Measurements from ENCODE around the gene RAI1. TPM values are rescaled to one million over a fixed set of nuclear protein-coding genes. Genes with fewer than 3 reads are reported as not detected.
"Not testable (repeated sequence)": the region's sequence is repeated elsewhere in the genome, so short reads cannot be mapped to it uniquely, and the experiment has no call there.

Gene RAI1
- 10 to 100 TPM; 19.4 to 38.2 (median 35.3) TPM for total RNA-seq

DNA sequence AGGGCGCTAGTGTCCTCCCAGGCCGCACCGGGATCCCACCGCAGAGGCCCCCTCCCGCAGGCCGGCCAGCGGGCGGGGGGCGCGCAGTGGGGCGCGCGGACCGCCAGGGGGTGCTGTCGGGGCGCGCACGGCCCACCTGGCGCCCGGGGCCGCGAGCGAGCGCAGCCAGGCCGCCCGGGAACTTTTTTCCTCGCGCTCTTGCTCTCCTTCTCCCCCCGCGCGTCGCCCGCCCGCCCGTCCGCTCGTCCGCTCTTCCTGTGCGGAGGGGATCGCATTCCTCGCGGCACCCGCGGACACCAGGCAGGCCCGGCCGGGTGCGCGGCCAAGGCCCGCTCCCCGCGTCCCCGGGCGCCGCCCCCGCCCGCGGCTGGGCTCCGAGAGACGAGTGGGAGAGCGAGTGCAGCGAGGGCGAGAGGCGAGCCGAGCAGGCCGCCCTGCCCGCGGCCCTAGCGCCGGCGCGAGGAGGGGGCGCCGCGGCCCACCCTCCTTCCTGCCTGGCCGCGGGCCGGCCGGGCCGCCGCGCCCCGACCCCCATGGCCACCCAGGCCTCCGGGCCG is at the start of gene RAI1:
Gene RAI1, plus strand, starts transcription at position 272 of the 557 bp plus-strand sequence. CDS start 111,491 bp downstream, outside the sequence.
- TF ChIP-seq, protein P1, sequence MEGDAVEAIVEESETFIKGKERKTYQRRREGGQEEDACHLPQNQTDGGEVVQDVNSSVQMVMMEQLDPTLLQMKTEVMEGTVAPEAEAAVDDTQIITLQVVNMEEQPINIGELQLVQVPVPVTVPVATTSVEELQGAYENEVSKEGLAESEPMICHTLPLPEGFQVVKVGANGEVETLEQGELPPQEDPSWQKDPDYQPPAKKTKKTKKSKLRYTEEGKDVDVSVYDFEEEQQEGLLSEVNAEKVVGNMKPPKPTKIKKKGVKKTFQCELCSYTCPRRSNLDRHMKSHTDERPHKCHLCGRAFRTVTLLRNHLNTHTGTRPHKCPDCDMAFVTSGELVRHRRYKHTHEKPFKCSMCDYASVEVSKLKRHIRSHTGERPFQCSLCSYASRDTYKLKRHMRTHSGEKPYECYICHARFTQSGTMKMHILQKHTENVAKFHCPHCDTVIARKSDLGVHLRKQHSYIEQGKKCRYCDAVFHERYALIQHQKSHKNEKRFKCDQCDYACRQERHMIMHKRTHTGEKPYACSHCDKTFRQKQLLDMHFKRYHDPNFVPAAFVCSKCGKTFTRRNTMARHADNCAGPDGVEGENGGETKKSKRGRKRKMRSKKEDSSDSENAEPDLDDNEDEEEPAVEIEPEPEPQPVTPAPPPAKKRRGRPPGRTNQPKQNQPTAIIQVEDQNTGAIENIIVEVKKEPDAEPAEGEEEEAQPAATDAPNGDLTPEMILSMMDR (IDR thresholded peaks at IDR 0.05) = no peak
- TF ChIP-seq POLR2A (IDR thresholded peaks at IDR 0.05) = no peak
- 0 to 1% methylated on average over 2 to 39 of the region's 84 CpGs for WGBS, 2 donors
- intact Hi-C loops (cut with DNase I; ENCODE audit: low total_unique reads) = loop anchor here (5.0 to 10.0 kb wide), 3 partner anchors 41 to 181 kb away; no protein-coding TSS in a partner anchor
- peak; percentile 55 to 93 for DNase-seq (ENCODE audit: low spot score in 2 of 2)
- H3K4me3 ChIP-seq (ENCODE audit: low read depth, poor library complexity, severe bottlenecking) = peak within 1 kb of the TSS; percentile 62

- DNase-seq (ENCODE audit: low spot score in 2 of 2); intact Hi-C loops (cut with DNase I; ENCODE audit: low total_unique reads); H3K4me3 ChIP-seq (ENCODE audit: low read depth, poor library complexity, severe bottlenecking): not testable (repeated sequence)
- 80 to 88% methylated on average over 5 of the region's 5 CpGs for WGBS, 2 donors
Measured at GRCh38 chr17:17632690-17633089, 48.6 kb upstream of the RAI1 start.

DNA sequence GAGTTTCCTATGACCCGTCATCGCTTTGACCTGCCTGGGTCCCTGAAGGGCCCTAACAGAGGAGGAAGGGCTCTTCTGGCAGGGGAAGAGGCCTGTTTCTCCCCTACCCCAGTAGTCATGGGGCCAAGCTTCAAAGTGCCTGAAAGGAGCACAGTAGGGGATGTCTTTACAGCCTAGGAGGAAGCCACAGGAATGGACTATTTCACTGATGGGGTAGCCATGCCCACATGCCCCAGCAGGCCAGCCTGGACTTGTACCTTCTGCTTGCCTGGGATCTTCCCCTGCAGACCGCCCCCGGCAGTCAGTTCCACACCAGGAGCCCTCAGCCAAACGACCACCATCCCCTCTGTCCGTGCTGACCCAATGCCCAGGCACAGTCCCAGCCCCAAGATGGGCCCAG is 47.9 kb upstream of the RAI1 start:
- TF ChIP-seq POLR2A (IDR thresholded peaks at IDR 0.05) = no peak
- TF ChIP-seq, protein P1 (IDR thresholded peaks at IDR 0.05) = no peak
- H3K4me3 ChIP-seq (ENCODE audit: low read depth, poor library complexity, severe bottlenecking) = no peak overlapping the region
- no peak for DNase-seq (ENCODE audit: low spot score in 2 of 2)
- 72 to 73% methylated on average over 6 of the region's 6 CpGs for WGBS, 2 donors
- intact Hi-C loops (cut with DNase I; ENCODE audit: low total_unique reads) = no loop called here

DNA sequence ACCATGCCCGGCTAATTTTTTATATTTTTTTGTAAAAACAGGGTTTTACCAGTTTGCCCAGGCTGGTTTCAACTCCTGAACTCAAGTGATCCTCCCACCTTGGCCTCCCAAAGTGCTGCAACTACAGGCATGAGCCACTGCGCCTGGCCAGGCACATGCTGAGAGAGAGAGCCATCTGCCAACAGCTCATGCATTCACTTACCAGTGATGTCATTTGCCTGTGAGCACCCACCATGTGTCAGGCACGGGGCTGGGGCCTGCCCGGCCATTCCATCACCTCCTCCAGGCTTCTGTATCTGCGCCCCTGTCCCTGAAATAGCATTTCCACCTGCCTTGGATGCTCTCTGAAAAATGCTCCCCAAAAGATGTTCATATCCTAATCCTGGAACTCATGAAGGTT is 46.1 kb upstream of the RAI1 start:
- peak in 1 of 2 donors; percentile 88 for DNase-seq (ENCODE audit: low spot score in 2 of 2)
- 74 to 91% methylated on average over 5 of the region's 5 CpGs for whole genome bisulfite sequencing, 2 donors
- TF ChIP-seq POLR2A (IDR thresholded peaks at IDR 0.05) = no peak
- TF ChIP-seq, protein P1 (IDR thresholded peaks at IDR 0.05) = no peak
- no peak overlapping the region for H3K4me3 ChIP-seq (ENCODE audit: low read depth, poor library complexity, severe bottlenecking)
- intact Hi-C loops (cut with DNase I; ENCODE audit: low total_unique reads) = no loop called here

DNA sequence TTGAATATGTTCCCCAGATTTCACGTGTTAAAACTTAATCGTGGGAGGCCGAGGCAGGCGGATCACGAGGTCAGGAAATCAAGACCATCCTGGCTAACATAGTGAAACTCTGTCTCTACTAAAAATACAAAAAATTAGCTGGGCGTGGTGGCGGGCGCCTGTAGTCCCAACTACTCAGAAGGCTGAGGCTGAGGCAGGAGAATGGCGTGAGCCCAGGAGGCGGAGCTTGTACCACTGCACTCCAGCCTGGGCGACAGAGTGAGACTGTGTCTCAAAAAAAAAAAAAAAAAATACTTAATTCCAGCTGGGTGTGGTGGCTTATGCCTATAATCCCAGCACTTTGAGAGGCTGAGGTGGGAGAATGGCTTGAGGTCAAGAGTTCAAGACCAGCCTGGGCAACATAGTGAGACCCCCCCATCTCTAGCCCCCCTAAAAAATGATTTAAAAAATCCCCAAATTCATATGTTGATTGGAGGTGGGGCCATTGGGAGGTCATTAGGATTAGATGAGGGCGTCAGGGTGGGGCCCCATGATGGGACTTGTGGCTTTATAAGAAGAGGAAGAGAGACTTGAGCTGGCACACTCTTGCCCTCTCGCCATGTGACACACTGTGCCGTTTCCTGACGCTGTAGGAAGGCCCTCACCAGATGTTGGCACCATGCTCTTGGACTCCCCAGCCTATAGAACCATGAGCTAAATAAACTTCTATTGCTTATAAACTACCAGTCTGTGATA is 45.6 kb upstream of the RAI1 start:
- WGBS, 2 donors = 70 to 75% methylated on average over 15 of the region's 15 CpGs
- intact Hi-C loops (cut with DNase I; ENCODE audit: low total_unique reads); H3K4me3 ChIP-seq (ENCODE audit: low read depth, poor library complexity, severe bottlenecking): not testable (repeated sequence)
- DNase-seq (ENCODE audit: low spot score in 2 of 2) = peak in 1 of 2 donors; percentile 87

- no peak overlapping the region for H3K4me3 ChIP-seq (ENCODE audit: low read depth, poor library complexity, severe bottlenecking)
- TF ChIP-seq, protein P1 (IDR thresholded peaks at IDR 0.05) = no peak
- TF ChIP-seq POLR2A (IDR thresholded peaks at IDR 0.05) = no peak
- no peak for DNase-seq (ENCODE audit: low spot score in 2 of 2)
- WGBS, 2 donors = 68 to 73% methylated on average over 5 of the region's 5 CpGs
- intact Hi-C loops (cut with DNase I; ENCODE audit: low total_unique reads) = no loop called here
Measured at GRCh38 chr17:17636272-17636885, 44.9 kb upstream of the RAI1 start.

All from lower leg skin (tissue), 4 donors.